IPS-NIHi7 (cell line): Measurements from ENCODE around the gene SNX21.
"Not testable (repeated sequence)": the region's sequence is repeated elsewhere in the genome, so short reads cannot be mapped to it uniquely, and the experiment has no call there.

Experiments used
- DNase-seq: peaks from one replicate; pipeline ENCODE4 v3.0.0; 2012; ENCODE audit warnings: mixed read lengths; ENCODE audit errors: extremely low spot score

Gene SNX21

DNA sequence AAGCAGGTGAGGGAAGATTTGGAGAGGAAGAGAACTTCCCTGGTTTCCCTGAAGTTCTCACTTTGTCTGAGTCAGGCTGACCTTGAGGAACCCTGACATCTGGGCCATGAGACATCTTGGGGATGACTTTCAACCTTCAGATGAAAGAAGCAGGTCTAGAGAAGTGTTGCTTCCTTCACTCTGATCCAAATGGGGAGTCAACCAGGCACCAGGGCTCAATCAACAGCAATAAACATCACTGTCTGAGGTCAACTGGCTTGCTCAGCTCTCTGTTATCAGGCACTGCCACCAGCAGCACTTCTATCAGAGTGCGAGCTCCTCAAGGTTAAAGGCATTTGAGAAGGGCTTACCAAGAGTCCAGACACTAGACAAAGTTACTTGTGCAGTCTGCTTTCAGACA is 17.3 kb downstream of the SNX21 start:
- DNase-seq = no peak

DNA sequence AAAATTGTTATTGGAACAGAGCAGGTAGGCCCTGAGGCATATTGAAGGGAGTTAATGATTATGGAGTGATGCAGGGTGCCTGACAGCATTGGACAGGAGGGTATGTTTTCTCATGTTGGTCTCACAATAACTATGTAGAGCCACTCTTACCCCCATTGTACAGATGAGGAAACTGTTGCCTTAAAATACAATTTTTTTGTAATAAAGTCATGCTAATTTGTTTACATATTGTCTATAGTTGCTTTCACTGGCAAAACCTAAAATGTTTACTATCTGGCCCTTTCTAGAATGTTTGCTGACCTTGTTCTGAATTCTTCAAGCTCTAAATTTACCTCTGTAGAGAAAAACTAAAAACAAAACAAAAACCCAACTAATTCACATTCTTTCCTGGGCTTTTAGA is 17.9 kb downstream of the SNX21 start:
- DNase-seq = no peak

DNA sequence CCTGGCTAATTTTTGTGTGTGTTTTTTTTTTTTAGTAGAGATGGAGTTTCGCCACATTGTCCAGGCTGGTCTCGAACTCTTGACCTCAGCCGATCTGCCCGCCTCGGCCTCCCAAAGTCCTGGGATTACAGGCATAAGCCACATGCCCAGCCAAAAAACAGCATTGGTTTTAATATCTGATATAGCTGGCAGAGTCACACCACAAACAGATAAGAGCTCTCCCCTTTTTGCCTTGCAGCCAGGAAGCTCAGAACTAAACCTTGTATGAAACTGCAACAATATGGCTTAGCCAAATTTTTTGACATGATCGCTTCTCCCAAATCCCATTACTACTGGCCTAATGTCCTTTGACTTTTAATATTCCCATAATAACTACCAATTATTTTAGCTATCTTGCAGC is 18.7 kb downstream of the SNX21 start:
- DNase-seq = no peak

DNA sequence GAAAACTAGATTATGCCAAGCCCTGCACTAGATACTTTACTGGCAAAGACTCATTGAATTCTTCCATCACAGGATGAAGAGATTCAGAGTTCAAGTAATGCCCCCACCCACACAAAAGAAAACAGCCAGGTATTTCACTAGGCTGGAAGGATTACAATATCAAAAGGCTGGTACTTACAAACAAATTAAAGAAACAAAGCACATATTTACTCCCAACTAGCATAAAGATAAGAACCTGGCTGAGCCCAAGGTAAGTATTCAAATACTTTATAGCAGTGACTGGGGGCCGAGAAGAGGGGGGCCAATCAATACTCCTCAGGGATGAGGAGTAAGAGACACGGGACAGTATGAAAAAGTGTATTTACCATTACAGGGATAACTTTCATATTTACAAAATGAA is 19.9 kb downstream of the SNX21 start:
- DNase-seq = peak; percentile 48

DNA sequence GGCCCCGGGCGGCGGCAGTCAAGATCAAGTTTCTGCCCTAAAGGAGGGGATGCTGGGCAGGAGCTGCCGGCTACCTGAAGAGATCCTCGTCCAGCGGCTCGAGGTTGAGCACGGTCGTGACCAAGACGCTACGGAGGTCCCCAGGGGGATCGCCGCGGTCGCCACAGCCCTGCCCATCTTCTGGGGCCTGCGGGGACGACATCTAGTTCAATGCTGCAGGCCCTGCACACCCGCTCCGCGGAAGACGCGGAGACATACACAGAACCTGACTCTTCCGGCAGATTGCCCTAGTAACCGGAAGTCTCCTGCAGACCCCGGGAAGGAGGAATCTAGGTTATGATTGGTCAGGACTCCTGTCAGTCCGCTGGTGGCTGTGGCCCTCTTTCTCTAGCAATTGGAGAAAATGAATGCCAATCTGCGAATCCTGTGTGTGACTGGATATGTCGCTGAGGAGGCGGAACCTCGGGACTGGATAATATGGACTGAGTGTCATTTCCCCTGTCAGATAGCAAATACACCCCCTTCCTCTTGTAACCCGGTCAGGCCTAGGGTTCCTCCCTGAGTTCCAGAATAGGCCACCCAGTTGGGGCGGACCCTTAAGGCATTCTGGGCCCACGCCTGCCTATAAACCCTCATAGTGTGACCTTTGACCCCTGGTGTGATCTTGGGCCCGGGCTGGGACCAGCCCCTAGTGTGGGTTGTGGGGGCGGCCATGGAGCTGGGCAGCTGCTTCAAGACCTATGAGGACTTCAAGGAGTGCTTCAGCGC is 23.7 kb downstream of the SNX21 start, which contains the start of the genes ACOT8 and ZSWIM3:
Gene ACOT8, minus strand, starts transcription at position 279 of the 768 bp plus-strand sequence. Its CDS starts 77 bp downstream, at position 202.
Gene ZSWIM3, plus strand, starts transcription at position 501 of the 768 bp plus-strand sequence. Its CDS starts 212 bp downstream, at position 713.
- DNase-seq = peak; percentile 99

DNA sequence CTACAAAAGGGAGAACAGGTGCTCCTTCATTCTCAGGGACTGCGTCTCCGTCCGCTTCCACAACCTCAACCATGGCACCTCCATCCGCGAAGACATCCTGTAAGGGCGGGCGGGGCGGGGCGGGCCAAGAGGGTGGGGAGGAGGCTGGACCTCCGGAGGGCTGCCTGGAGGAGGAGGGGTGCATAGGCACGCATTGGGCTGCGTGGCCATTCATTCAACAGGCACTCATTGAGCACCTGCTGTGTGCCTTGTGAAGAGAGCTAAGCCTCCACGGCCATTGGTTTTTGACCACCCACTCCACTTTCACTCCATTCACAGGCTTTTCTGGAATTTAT is 24.2 kb downstream of the SNX21 start:
- peak; percentile 80 for DNase-seq

DNA sequence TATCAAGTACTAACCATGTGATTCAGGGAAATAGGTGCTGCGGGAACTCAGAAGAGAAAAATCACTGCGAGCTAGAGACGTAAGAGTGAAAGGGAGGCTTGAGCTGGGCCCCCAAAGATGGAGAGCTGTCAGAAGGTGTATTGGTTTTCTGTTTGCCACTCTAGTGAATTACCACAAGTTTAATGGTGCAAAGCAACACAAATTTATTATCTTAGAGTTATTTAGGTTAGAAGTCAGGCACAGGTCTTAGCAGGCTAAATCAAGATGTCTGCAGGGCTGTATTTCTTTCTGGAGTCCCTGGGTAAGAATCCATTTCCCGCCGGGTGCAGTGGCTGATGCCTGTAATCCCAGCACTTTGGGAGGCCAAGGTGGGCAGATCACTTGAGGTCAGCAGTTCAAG is 26.3 kb downstream of the SNX21 start:
- no peak for DNase-seq

DNA sequence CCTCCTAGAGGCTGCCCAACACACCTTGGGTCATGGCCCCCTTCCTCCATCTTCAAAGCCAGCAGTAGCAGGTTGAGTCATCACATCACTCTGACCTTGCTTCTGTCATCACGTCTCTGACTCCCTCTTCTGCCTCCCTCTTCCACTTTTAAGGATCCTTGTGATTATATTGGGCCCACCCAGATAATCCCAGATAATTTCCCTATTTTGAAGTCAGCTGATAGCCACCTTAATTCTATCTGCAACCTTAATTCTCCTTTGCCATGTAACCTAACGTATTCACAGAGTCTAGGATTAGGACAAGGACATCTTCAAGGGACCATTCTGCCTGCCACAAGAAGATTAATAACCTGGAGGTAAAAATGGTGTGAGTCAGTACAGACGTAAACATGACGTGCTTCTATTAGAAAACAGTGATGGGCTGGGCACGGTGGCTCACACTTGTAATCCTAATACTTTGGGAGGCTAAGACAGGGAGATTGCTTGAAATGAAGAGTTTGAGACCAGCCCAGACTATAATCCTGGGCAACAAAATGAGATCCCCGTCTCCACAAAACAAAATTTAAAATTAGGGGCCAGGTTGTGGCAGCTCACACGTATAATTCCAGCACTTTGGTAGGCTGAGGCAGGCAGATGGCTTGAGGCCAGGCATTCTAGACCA is 27.1 kb downstream of the SNX21 start:
- no peak for DNase-seq

DNA sequence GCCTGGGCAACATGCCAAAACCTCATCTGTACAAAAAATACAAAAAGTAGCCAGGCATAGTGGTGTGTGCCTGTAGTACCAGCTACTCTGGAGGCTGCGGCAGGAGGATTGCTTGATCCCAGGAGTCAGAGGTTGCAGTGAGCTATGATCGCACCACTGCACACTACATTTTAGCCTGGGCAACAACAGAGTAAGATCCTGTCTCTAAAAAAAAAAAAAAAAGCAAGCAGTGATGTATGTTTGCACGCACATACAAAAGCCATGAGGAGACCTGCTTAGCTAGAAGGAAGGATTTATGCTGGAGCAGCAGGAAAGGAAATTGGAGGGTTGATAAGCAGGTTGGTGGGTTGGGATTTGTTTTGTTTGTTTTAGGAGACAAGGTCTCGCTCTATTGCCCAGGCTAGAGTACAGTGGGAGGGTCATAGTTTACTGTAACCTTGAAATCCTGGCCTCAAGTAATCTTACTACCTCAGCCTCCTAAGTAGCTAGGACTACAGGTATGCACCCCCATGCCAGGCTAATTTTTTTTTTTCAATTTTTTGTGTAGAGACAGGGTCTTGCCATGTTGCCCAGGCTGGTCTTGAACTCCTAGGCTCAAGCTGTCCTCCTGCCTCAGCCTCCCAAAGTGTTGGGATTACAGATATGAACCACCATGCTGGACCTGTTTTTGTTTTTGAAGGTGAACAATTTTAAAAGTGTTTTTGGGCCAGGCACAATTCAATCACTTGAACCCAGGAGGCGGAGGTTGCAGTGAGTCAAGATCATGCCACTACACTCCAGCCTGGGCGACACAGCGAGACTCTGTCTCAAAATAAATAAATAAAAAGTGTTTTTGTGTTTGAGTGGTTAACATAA is 27.8 kb downstream of the SNX21 start:
- DNase-seq = no peak

DNA sequence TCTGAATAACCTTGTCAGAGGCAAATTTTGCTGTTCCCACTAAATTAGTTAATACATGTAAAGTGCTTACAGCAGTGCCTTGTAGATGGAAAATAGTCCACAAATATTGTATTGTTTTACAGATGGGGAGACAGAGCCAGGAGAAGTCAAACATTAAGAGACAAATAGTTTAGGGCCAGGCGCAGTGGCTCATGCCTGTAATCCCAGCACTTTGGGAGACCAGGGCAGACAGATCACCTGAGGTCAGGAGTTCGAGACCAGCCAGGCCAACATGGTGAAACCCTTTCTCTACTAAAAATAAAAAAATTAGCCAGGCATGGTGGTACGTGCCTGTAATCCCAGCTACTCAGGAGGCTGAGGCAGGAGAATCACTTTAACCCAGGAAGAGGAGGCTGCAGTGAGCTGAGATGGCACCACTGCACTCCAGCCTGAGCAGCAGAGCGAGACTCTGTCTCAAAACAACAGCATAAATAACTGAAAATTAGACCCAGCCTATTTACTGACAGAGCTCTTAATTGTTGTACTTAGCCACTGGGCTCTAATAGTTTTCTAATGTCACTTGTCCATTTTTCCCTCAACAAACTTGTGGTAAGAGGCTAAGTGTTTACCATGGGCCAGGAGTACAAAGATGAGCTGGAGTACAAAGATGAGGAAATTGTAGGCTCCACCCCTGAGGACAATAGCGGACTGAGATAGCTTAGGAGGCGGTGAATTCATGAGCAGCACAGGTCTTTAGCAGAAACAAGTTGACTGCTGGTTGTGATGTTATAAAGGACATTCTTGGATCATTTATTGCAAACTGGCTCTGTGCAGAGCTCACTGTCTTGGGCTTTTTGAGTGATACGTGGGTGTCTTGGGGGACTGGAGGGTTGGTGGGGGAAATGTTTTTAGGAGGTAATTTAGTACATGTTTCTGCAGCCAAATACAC is 30.2 kb downstream of the SNX21 start:
- DNase-seq = no peak

DNA sequence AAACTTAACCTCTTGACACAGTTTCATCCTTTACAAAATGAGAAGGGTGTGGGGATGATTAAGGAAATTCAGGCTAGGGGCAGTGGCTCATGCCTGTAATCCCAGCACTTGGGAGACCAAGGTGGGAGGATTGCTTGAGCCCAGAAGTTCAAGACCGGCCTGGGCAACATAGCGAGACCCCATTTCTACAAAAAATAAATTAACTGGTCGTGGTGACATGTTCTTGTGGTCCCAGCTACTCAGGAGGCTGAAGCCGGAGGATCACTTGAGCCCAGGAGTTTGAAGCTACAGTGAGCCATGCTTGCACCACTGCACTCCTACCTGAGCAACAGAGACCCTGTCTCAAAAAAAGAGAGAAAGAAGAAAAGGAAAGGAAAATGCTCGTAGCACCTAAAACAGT is 32.9 kb downstream of the SNX21 start:
- no peak for DNase-seq

DNA sequence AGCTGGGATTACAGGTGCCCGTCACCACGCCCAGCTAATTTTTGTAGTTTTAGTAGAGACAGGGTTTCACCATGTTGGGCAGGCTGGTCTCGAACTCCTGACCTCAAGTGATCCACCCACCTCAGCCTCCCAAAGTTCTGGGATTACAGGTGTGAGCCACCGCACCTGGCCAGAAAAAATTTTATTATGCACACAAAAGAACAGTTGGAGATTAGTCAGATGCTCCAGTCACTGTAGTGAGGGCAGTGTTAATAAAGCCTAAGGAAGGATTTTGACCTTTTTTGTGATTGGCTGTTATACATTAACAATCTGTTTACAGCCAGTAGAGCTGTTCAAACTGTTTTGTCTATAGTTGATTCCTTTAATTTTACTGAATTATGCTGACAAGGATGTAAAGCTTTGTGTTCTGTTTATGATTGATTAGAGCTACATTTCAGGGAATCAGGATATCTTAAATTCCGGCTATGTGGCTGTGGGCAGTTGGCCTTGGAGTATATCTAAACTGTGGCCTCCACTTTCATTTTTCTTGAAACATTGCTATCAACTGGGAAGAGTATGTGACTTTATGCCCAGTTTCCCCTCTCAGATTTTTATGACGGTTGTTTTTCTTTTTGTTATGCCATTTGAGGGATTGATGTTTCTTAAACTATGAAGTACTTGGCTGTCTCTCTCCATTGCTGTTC is 33.7 kb downstream of the SNX21 start:
- no peak for DNase-seq

DNA sequence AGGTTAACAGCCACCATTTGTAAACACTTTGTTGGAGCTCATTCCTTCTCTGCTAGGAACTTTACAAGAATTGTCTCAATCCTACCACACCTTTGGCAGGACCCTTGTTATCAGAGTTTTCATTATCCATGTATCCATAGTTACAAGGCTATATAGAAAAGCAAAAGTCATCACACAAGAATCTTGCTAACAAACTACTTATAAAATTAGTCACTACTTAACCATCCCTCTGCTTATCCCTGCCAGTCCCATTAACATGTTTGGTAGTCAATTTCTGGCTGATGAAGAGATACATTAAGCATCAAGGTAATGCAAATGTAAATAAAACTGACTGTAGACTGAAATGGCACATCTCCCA is 34.2 kb downstream of the SNX21 start:
- no peak for DNase-seq

DNA sequence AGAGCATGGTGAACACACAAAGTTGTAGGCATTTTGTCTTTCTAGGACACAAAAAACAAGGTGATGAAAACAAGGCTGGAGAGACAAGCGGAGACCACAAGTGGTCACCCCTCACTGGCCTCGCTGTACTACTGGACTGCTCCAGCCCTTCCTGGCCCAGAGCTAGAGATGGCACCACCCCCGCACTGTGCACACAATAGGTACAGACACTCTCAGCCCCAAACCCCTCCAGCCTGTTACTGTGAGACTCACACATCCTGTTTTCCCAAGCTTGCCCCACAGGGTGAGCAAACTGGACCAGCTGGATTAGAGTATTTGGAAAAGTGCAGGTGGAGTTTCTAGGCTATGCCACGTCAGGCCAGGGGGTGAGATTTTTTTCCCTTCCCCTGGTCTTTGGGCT is 39.0 kb downstream of the SNX21 start:
- no peak for DNase-seq

DNA sequence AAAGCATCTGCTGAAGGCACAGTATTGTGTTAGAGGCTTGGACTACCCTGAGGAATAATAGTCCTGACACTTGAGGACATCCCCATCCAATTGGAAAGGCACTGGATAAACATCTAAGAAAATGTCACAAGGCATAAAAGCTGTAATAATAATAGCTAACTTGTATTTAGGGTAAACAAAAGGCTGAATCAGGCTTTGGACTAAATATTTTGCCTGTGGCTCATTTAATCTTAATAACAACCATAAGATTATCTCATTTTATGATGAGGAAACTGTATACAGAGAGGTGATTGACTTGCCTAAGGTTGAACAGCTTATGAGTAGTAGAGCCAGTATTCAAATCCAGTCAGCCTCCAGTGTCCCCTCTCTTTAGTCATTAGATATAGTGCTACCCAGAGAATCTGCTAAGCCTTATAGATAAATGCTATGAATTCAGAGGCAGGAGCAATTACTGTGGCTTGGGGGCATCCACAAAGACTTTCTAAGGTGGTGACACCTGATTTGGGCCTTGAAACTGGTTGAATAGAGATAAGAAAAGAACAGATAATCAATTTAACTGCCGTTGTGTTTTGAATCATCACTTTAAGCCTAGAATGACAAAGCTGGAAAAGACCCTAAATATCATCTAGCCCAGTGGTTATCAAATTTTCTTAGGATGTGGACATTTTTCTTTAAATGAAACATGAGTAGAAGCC is 40.0 kb downstream of the SNX21 start:
- DNase-seq = no peak

DNA sequence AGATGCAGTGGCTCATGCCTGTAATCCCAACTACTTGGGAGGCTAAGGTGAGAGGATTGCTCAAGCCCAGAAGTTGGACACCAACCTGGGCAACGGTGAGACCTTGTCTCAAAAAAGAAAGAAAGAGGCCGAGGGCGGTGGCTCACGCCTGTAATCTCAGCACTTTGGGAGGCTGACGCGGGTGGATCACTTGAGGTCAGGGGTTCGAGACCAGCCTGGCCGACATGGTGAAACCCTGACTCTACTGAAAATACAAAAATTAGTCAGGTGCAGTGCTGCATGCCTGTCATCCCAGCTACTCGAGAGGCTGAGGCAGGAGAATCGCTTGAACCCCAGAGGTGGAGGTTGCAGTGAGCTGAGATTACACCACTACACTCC is 40.5 kb downstream of the SNX21 start:
- not testable (repeated sequence) for DNase-seq

DNA sequence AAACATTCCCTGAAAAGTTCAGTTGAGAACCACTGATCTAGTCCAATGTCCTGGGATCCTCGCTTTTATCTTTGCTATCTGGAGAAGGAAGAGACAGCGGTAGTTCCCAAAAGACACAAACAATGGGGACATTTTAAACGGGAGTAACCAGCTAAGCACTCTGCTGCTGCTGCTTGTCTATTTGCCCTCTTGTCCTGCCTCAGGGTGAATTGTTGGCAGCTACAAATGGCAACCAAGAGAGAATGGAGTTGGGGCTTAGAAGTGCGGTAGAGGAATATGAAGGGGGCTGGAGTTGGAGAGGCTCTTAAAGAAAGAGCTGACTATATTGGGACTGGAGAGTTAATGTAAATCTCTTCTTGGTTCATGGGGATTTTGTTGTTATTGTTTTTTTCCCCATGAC is 41.0 kb downstream of the SNX21 start:
- DNase-seq = no peak

DNA sequence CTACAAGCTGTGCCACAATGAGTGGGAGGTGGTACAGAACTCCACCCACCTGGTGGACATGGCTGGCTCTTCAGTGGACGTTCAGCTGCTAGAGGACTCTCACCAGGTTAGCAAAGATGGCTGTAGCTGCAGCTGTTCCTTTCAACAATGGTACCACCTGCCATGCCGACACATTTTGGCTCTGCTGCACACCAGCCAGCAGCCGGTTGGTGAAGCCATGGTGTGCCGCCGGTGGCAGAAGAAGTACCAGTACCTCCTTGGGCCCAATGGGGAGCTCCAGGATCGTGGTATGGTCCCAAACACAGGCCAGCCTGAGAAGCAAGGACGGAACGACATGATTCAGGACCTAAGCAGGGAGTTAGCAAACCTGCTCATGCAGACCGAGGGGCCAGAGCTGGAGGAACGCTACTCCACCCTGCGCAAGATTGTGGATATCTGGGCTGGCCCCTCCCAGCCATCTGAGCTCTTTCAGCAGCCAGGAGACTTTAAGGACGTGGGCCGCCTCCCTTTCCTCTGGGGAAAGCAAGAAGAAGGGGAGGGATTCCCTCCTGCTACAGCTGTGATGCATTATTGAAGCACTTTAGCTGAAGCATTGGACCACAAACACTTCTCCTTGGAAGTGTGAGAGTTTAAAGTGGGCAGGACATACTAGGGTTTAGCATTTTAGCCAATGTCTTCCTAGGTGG is 44.6 kb downstream of the SNX21 start:
- no peak for DNase-seq

DNA sequence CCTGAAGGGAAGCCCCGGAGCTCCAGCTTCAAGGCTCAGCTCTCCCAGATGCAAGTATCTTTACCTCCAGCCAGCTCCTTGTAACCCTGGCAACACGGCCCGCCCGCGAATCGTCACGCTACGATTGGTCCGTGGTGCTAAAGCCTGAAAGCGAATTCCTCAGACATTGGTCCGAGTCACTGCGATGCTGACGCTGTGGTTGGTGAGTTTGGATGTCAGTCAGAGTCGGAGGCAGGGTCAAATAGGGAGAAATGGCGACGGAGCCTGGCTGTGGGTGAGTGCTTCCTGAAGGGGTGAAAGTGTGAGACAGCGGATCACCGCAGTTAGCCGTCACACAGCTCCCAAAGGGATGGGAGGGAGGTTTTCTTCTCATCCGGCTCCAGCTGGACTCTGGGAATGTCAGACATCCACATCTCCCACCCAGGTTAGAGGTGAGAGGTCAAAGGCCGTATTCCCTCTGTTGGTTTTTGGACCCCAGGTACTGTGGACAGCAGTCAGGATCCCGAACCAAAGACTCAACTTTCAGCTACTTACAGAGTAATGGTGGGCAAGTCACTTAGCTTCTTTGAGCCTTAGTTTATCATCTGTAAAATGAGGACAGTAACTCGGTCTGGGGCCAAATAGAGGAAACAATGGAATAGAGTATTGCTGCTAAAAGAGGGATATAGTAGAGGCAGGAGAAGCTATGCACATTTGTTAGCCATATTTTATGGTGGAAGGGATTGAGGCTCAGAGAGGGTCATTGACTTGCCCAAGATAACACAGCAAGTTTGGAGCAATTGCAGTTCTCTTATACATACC is 47.6 kb downstream of the SNX21 start, which contains the start of gene ZSWIM1:
Gene ZSWIM1, plus strand, starts transcription at position 240 of the 801 bp plus-strand sequence. CDS start 1,366 bp downstream, outside the sequence.
- DNase-seq = peak; percentile 99
